Measurements from ENCODE around the gene ACSF3. TPM values are rescaled to one million over a fixed set of nuclear protein-coding genes. Genes with fewer than 3 reads are reported as not detected.

ACSF3 gene
- total RNA-seq, 1 donor from 2014 or later, result 78.0 TPM

GRCh38 chr16:89094252-89094879 is 714 bp downstream of the ACSF3 start:
- no peak for DNase-seq

GRCh38 chr16:89094880-89095258 is 1.2 kb downstream of the ACSF3 start:
- ChIA-PET CTCF (no interaction called here), POLR2A (interaction anchor here (1.8 to 2.1 kb wide), 2 partner anchors 20 to 127 kb away, joined by 9 to 16 read pairs; no protein-coding TSS in a partner anchor)
- peak overlapping the region; percentile 97 for H3K4me3 Mint-ChIP-seq
- DNase-seq, result no peak
- no peak for ATAC-seq (ENCODE audit: low read depth)
- H3K27me3 Mint-ChIP-seq, result peaks cover 14% of the 10 kb centered on the region
- H3K4me1 Mint-ChIP-seq, result peaks cover 56% of the 10 kb centered on the region
- peak overlapping the region; percentile 93 for H3K27ac Mint-ChIP-seq
- H3K36me3 Mint-ChIP-seq (ENCODE audit: low read depth), result peaks cover 16% of the 10 kb centered on the region
- no peaks in the 10 kb centered on the region for H3K9me3 Mint-ChIP-seq
- intact Hi-C loops (cut with micrococcal nuclease), result loop anchor here (2.0 to 5.0 kb wide), 4 partner anchors 20 to 158 kb away; partner anchors contain the start of gene CDH15
- TF ChIP-seq CTCF (IDR thresholded peaks at IDR 0.05), result no peak

More at GRCh38 chr16:89094252-89094879, 714 bp downstream of the ACSF3 start:
- no peak for TF ChIP-seq CTCF (IDR thresholded peaks at IDR 0.05)
- Mint-ChIP-seq H3K27me3 (peaks cover 16% of the 10 kb centered on the region), H3K27ac (peak overlapping the region; percentile 93), H3K4me3 (peak overlapping the region; percentile 97), H3K4me1 (peaks cover 52% of the 10 kb centered on the region), H3K9me3 (no peaks in the 10 kb centered on the region), H3K36me3 (ENCODE audit: low read depth) (peaks cover 12% of the 10 kb centered on the region)
- intact Hi-C loops (cut with micrococcal nuclease), result loop anchor here (2.0 kb wide), 2 partner anchors 20 to 62 kb away; no protein-coding TSS in a partner anchor
- ATAC-seq (ENCODE audit: low read depth), result no peak
- CTCF ChIA-PET, result no interaction called here
- POLR2A ChIA-PET, result interaction anchor here (0.6 to 2.1 kb wide), 12 partner anchors 15 to 524 kb away, joined by 3 to 16 read pairs (median 5); partner anchors contain the start of genes GALNS, TRAPPC2L, ZC3H18 and ZNF778

- peak overlapping the region; percentile 63 for H3K27ac Mint-ChIP-seq
- no peaks in the 10 kb centered on the region for H3K9me3 Mint-ChIP-seq
- H3K4me3 Mint-ChIP-seq, result peak overlapping the region; percentile 97
- peaks cover 11% of the 10 kb centered on the region for H3K27me3 Mint-ChIP-seq
- intact Hi-C loops (cut with micrococcal nuclease), result loop anchor here (2.0 to 5.0 kb wide), 4 partner anchors 19 to 158 kb away; partner anchors contain the start of gene CDH15
- CTCF ChIA-PET, result no interaction called here
- H3K4me1 Mint-ChIP-seq, result peaks cover 58% of the 10 kb centered on the region
- ATAC-seq (ENCODE audit: low read depth) (no peak), DNase-seq (no peak)
- H3K36me3 Mint-ChIP-seq (ENCODE audit: low read depth), result peaks cover 21% of the 10 kb centered on the region
- TF ChIP-seq CTCF (IDR thresholded peaks at IDR 0.05), result no peak
- POLR2A ChIA-PET, result no interaction called here
Observed at GRCh38 chr16:89095491-89095951, 1.9 kb downstream of the ACSF3 start.

GRCh38 chr16:89096042-89096717 is 2.5 kb downstream of the ACSF3 start:
- ChIA-PET POLR2A (interaction anchor here (2.9 to 3.5 kb wide), 2 partner anchors 118 to 128 kb away, joined by 17 to 20 read pairs; partner anchors contain the start of gene CBFA2T3), CTCF (no interaction called here)
- intact Hi-C loops (cut with micrococcal nuclease), result loop anchor here (5.0 kb wide), 2 partner anchors 76 to 159 kb away; partner anchors contain the start of gene CDH15
- H3K4me1 Mint-ChIP-seq, result peaks cover 58% of the 10 kb centered on the region
- H3K36me3 Mint-ChIP-seq (ENCODE audit: low read depth), result peaks cover 26% of the 10 kb centered on the region
- H3K27ac Mint-ChIP-seq, result peak overlapping the region; percentile 63
- peaks cover 6% of the 10 kb centered on the region for H3K27me3 Mint-ChIP-seq
- no peaks in the 10 kb centered on the region for H3K9me3 Mint-ChIP-seq
- peak overlapping the region; percentile 52 for H3K4me3 Mint-ChIP-seq
- no peak for TF ChIP-seq CTCF (IDR thresholded peaks at IDR 0.05)
- no peak for ATAC-seq (ENCODE audit: low read depth)
- no peak for DNase-seq

All from activated B cell treated with CpG ODN at 0.5 μM for 24 hours (primary cell).